ENCODE data around the gene KCNK2.

KCNK2 gene

DNA sequence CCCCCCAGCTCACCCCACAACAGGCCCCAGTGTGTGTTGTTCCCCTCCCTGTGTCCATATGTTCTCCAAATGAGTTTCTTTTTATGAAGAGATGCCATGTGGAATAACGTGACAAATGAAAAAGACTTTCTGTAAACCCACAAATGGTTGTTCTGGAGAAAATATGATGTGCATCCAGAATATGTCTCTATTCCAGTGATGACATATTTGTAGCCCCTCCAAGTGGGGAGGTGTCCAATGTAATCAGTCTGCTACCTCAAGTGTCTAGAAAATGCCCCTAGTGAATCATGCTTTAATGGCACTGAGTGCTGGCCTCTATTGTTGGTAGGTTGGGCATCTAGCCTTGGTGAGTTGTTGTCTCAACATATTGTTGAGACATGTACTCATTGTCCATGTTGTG, 179.6 kb downstream of the KCNK2 start:
- no peak for DNase-seq

DNA sequence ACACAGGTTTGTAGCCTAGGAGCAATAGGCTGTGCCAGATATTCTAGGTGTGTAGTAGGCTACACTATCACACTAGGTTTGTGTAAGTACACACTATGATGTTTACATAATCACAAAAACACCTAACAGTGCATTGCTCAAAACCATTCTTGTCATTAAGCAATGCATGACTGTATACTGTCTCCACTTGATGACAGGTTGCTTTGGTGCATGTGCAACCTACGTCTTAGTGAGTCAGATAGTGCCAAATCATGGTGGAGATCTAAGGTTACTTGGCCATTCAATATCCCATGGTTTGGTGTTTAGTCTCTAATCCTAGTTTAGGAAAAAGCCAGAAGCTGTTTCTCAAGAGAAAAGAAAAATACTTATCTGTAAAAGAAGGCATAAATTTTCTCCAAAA, 181.1 kb downstream of the KCNK2 start:
- DNase-seq, result no peak

DNA sequence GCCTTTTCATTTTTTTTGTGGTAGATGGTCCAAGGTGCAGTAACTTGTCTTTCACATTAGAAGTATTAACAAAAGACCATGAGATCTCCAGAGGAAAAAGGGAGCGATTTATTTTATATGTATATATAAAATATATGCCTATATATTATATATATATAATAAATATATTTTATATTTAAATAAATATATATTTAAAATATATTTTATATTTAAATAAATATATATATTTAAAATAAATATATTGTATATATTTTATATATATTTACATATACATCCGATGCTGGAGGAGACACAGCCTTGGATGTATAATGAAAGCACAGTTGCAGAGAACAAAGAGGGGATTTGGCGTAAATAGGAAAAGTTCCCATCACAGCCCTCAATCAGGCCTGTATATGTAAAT, 182.1 kb downstream of the KCNK2 start:
- DNase-seq, result no peak

DNA sequence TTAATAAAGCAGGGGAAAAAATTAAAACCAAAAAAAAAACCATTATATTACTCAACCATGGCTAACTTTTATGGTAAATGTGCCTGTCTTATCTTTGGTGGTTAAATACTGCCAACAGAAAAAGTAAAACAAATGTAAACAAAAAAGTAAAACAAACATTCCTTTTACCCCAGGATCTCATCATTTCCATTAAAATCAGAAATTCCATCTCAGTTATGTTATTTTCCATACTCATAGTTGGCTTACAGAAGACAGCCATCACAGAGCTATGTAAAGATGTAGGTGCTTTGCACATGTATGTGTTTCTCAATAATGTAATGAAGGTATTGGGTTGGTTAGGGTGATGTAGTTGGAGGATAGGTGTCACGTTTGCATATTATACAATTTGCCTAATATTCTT, 185.0 kb downstream of the KCNK2 start:
- no peak for DNase-seq

DNA sequence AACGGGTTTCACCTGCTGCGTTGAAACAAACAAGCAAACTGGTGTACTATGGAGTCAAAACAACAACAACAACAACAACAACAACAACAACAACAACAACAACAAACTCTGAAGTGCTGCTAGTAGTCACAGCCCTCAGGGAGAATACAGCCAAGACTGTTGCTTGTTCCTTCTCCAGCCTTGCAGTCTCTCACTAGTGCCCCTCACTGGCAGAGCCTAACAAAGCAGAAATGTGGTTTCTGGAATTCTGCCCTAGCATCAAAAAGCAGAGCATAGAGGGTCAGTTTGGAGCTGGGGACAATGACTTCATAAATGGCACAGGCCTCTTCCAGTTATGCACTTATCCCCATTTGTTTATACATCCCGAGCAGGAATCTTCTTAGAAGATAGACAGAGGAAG, 187.4 kb downstream of the KCNK2 start:
- DNase-seq, result no peak

DNA sequence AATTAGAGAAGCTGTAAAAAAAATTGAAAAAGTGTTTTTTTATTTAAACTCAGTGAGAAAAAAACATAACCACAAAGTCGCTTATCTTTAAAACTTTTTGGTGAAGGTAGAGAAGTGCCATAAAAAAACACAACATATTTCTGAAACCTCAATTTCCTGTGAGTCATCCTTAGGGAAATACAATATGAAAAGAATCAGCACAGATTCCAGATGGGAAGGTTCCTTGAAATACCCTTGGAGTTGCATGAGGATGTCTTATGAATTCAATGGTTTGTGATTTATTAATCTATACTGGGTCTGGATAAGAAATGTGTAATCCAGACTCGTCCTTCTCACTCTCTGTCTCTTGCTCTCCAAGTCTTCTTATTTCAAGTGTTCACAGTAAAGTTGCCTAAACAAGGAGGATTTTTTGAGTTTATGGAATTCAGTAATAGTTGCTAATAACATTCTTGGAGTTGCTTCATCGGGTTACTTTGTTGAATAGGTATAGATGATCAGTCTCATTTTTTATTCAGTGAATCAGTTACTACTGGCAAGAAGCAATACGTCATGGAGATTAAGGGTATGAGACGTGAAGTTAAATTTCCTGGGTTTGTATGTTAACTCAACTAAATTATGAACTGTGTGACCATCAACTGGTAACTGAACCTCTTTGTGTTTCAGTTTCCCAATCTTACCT, 191.4 kb downstream of the KCNK2 start:
- DNase-seq, result no peak

DNA sequence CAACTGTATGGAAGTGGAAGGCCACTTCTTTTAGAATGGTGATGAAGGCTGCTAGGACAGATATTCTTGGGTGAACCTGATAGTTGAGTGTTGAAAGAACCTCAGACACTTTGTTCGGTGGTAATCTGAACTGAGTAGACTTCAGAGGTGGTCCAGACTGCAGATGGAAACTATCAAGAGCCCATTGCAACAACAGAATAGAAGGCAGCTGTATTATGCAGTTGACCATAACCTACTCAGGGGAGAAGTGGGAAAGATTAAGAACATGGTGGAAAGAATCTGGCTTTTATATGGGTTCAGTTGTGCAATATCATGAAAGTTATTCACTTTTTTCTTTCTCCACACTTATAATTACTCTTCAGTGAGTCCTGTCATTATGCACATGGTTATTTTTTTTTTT, 194.0 kb downstream of the KCNK2 start:
- DNase-seq, result no peak

DNA sequence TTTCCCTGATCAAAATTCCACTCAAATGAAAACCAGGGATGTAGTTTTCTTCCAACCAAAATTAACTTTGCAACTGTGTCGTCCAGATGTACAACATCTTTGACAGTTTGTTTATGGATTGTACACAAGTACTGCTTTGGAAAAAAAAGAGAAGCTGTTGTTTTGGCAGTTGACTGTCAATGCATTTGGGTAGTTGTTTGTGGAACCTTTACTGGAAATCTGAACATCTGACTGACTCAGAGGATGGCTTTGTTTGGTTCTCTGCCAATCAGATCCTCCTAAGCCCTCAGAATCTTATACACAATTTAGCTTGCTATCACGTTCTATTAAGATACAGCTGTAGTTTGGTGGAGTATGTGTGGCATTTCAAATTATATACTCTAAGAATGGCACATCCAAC, 195.0 kb downstream of the KCNK2 start:
- DNase-seq, result no peak

DNA sequence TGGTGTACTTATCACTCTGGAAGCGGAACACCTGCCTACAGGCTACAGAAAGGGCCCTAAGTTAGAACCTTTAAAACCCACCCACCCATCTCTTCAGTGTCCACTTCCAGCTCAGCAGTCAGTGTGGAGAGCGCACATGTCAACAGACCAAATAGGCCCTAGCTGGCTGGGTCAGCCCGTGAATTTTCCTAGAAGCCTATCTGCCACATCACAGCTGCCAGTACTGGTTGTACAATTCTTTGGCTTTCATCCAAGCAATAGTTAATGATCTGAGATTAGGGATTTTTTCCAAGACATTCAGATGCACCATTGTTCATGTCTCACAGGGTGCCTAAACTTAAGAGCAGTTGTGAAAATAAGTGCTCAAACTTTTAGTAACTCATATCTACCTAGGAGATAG, 197.1 kb downstream of the KCNK2 start:
- no peak for DNase-seq

DNA sequence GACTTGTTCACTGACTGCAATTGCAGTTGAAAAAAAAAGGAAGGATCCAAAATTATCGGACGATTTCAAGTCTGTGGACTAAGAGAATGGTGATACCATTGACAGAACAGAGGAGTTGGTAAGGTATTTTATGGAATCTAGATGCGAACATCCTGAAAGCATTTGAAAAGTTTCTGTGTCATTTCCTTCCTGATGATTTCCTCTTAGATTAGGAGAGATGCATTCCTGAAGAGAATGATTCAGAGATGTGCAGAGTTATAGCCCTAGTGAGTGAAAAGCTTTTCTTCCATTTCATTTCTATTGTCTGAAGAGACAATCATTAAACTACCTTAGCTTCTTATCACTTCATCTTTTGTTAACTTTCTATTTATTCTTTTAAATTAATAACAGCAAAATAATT, 200.0 kb downstream of the KCNK2 start:
- DNase-seq, result no peak

DNA sequence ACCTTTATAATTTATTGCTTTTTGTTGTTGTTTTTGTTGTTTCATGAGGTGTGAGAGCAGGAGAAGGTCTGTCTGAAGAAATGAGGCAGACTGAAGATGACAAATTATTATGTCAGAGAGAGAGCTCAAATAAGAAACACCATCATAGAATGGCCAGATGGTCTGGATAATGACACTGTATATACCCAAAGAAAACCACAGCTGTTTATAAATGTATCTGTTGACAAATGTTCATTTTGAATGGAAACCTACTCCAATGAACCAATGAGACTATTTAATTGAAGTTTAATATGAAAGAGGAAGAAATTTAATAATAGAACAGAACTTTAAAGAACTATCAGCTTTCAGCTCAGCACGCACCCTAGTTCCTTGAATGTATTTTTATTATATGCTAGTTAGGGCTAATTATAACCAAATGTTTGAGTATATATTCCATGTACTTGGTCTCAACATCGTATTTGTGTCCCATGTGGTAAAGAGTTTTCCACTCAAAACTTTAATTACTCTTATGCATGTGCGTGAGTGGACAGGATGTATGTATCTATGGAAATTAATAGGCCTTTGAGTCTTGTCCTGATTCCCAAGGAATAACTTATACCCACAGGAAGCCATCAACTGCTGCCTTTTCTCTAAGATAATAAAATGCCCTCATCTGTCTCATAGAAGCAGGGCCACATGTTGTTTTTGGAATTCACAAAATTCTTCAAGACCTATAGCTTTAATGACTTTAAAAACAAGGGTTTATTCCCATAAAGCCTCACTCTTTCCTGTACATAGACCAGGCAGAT, 202.7 kb downstream of the KCNK2 start:
- no peak for DNase-seq
